Left forelimb (tissue), 1 donor: Measurements from ENCODE around the gene AEBP1.

Experiments
- DNase-seq: peaks from one replicate; pipeline ENCODE4 v3.0.0-alpha.2; 2018; ENCODE audit warnings: low spot score

The AEBP1 gene

DNA sequence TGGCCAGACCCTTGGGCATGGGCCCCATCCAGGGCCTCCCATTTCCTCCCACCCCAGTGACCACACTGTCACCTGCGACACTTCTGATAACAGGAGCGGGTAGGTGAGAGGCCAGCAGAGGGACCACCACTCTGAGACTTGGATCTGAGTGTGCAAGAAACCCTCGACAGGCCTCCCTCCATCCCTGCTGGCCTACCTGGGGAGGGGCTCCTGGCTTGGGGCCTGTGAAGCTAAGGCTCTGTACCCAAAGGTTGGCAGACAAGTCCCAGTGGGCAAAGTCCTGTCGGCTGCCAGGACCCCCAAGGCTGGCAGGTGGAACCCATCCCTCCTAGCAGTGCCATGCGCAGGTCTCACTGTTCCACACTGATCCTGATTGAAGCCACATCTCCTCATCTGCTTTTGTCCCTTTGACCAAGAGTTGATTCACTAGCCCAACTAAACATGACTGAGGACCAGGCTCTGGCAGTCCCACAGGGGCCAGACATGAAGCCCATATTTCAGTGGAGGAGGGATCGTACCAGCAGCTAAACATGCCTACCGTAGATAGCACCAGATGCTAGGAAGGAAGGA, 37.6 kb upstream of the AEBP1 start:
- no peak for DNase-seq

DNA sequence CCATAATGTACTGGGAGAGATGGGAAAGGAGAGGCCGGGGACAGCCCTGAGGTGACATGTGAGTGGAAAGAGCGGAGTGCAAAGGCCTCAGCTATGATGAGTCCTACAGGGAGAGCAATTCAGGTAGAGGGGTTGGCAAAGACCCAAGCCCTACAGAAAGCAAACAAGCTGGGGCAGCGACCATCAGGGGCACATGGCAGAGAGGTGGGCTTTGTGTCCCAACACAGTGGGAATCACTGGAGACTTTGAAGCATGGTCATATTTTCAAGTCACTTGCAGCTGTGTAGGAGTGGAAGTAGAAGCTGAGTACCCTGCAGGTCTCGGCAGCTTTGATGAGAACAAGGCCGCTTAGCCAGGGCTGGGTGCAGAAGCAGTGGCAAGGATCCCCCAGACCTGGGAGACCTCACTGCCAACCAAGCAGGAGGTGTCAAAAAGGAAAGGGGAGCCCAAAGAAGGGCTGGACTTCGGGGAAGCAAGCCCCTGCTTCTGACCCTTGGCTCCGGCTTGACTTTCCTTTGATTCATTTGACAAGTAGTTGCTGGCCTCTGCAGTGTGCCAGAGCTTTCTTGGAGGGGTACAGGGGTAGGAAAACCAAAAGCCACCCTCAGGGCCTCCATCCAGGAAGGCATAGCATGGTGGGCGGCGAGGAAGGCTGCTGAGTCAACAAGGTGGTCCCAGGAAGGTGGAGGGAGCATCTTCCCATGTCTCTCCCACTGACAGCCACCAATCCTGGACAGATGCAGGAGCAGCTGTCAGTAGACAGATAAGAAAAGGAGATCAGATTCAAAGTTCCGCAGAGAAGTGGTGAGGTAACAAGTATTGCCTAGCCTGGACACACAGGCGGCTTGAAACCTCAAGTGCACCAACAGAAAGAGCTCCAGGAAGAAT, 36.8 kb upstream of the AEBP1 start:
- no peak for DNase-seq

DNA sequence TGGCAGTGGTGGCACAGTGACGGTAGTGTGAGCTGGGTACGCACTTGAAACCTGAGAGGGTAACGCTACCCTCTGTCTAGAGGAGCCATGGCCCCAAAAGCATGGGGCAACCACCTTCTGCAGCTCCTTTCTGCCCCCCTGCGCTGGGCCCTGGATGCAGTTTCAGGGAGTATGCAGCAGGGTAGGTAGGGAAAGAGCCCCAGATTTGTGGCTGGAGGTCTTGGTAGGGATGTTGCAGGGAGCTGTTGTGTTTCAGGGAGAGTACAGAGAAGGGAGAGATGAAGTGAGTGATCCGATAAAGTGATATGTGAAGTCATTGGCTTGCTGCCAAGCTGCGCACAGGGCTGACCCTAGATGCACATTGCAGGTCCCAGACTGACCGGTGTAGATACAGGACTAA, 36.1 kb upstream of the AEBP1 start:
- no peak for DNase-seq

- DNase-seq: no peak
These were observed 32.3 kb upstream of the AEBP1 start for GRCh38 chr7:44071726-44072363.

DNA sequence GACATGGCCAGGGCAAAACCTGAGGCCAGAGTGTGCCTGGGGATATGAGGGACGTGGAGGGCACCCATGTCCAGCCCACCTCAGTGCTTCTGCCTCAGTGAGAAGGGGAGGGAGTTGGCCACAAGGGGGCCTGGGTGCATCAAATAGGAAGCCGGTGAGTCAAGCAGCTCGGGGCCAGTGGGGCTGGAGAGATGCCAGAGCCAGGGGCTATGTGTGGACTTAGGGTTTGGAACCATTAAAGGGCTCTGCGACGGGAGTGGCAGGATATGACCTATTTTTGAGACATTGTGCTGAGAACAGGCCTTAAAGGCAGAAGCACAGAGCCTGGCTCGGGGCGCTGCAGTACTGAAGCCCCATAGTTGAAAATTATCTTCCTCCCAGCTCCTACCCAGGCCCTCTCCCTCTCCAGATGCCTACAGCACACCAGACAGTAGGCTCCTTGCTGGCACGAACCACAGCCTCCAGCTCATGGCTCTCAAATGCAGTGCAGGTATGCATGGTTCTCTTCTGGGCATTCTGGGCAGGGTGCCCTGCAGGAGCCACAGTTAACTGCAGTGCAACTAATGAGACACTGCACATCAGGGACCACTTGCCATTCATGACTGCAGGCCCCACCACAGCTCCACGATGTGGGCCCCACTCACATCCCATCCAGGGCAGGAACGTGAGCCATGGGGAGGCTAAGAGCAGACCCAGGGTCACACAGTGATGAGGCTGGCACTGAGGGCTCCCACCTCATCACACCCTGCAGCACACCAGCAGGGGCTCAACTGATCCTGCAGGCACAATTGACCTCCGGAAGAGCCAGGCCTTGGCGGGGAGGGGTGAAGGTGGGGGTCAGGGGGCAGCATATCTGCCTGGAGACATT, 31.5 kb upstream of the AEBP1 start:
- DNase-seq: no peak

GRCh38 chr7:44073664-44074348, 30.3 kb upstream of the AEBP1 start:
- DNase-seq: no peak

- DNase-seq: no peak
These were observed 29.8 kb upstream of the AEBP1 start for GRCh38 chr7:44074349-44074695.

DNA sequence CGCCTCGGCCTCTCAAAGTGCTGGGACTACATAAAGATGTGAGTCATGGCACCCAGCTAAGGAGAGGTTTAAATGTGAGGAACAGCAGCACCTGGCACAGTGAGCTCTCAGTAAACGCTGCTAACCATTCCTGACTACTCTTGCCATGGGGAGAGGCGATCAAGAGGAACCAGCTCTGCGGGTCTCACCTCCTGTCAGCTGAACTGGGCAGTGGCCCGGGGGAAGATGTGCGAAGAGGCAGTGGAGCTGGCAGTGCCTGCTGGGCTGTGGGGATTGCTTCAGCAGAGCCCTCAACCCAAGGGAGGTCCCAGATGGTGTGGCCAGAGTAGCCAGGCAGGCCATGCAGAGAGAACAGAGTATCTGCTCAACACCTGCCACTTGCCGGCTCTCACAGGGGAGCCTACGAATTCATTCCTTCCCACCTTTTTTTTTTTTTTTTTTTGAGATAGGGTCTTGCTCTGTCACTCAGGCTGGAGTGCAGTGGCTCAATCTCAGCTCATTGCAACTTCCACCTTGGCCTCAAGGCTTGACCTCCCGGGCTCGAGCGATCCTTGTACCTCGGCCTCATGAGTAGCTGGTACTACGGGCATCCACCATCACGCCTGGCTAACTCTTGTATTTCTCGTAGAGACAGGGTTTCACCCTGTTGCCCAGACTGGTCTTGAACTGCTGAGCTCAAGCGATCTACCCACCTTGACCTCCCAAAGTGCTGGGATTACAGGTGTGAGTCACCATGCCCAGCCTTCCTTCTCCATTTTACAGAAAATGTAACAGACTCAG, 28.7 kb upstream of the AEBP1 start:
- no peak for DNase-seq

DNA sequence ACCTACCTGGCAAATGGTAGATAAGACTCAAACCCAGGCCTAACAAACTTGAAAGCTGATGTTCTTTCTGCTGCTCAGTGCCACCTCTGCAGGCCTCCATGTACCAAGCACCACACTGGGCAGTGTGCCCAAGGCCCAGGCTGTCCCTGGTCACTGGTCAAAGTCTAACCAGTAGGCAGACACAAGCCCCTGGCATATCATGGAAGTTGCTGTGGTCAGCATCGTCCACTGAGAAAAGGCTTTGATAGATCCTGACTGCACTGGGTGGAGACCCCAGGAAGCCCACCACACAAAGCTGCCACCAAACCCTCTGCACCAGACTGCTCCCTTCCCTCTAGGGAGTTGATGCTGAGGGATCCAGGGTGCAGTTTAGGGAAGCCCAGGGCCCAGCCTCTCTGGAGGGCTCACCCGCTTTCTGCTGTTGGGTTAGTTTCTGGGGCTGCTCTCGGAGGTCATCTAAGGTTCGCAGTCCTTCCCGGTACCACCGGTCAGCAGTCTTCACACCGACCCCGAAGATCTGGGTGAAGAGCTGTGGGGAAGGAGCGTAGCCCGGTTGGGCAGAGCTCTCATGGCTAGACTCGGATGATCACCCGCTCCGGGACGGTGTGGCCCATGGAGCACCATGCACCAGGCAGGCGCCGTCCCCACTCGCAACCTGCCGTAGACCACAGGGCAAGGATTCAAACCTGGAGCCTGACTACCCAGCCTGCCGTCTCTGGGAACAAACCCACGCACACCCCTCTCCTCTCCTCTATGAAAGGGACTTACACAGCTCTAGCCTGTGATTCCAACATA, 27.8 kb upstream of the AEBP1 start:
- no peak for DNase-seq

DNA sequence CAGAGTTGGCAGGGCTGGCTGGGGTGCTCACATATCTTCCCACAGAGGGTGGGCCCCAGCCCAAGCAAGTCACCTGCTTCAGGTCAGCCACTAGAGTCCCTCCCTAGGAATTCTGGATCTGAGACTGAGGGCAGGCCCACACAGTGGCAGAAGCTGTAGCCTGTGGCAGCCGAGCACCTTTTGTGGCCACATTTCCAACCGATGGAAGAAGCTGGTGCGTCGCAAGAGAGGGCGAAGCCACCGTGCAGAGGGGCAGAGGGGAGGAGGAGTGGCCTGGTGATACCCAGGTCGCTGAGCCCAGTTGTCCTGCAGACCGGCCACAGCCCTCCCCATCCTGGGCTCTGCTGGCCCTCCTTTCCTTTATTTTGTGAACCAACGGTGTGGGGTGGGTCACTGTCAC, 27.1 kb upstream of the AEBP1 start:
- no peak for DNase-seq

- no peak for DNase-seq
These were observed 26.5 kb upstream of the AEBP1 start for GRCh38 chr7:44077681-44078091.

GRCh38 chr7:44078521-44078920, 25.6 kb upstream of the AEBP1 start:
- no peak for DNase-seq

DNA sequence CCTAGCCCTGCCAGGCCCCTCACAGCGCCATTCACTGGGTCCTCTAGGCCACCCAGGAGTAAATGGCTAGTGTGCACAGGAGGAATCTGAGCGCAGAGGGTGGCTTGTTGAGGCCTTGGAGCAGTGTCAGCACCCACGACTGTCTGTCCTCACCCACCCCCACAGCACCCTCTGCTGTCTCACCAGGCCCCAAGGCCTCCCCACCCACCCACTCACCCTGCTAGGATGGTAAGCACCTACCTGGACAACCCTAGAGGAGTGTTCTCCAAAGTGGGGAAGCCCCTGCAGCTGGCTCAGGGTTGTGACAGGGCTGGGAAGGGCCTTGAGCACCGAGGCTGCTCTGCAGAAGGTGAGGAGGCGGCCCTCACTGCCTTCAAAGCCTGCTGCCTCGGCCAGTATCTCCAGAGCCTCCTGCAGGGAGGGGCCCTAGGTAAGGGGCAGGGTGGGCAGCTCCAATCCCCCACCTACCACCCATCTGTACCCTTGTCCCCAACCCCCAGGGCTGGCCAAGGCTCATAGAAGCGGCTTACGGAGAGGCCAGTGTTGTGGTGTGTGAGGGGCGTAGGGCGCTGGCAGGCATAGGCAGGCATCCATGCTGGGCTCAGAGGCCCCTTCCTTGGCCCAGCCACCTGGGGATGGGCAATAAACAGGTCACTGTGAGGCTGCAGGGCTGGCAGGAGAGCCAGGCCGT, 24.7 kb upstream of the AEBP1 start:
- DNase-seq: no peak

GRCh38 chr7:44080118-44080517, 24.0 kb upstream of the AEBP1 start:
- DNase-seq: no peak

DNA sequence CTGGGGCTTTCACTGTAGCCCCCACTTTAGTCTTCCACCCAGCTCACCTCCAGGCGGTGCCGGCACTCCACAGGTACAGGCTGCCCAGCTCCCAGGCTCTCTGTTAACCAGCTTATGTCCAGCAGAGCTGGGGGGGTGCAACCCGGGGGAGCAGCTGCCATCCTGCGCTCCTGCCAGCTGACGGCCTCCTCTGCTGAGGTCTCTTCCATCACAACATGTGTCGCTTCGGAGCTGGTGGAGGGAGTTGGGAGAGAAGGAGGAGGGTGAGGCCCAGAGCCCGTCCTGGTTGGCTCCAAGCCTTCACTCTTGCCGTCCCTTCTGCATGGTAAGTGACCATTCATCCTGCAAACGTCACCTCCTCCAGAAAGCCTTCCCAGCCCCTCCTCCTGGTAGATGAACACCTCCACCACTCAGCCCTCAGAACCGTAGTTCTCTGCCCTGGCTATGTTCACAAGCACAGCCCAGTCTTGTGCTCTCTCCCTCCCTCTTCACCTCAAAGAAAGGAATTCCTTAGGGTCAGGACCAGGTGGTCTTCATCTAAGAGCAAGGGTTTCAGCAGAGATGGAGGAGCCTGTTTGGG, 23.4 kb upstream of the AEBP1 start:
- no peak for DNase-seq

DNA sequence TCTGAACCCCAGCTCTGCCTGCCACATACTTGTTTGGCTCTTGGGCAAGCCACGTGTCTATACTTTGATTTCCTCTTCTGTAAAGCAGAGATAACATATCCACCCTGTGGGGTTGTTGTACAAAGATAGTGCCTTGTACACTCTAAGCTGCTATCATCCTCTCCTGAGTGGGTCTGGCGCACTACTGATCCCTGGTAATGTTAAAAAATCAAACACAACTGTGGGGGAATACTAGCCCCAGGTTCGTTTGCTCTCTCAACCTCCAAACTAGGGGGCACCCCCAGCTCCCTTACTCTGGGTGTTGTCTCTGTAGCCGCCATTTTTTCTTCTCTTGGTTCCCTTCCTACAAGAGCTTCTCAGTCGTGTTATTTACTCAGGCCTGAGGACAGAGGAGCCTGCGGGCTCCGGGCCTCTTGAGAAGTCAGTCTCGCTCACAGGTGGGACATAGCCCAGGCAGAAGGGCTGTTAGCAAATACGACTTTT, 22.8 kb upstream of the AEBP1 start:
- DNase-seq: no peak

DNA sequence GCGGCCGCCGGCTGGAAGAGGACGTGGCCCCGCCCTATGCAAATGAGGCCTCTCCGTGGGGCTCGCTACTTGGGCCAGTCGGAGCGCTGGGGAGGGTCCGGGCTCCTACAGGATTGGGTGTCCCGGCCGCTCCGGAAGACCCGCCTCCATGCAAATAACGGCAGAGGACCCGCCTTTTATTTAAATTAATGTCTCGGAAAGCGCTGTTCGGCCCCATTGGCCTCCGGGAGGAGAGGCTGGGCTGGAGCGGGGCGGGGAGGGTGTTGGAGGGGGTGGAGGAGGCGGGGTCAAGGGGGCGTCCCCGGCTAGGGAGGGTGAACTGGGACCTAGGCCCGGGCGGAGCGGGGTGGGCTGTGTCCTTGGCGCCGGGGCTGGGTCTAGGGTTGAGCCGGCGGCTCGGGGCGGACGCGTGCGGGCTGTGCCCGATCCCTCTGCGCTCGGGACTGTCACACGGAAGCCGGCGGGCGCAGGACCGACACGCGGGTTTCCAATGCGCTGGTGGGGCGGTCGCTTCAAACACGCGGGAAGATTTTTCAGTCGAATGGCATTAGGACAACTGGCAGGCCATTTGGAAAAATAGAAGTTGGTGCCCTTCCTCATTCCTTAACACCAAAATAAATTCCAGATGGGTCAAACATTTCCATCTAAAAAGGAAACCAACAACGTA, 21.5 kb upstream of the AEBP1 start:
- DNase-seq: peak; percentile 98

GRCh38 chr7:44083796-44084195, 20.3 kb upstream of the AEBP1 start:
- no peak for DNase-seq
